PFSK-1 (cell line): ENCODE data around the gene TTC13.

Source experiments
- FOXP2 ChIP-seq: optimal IDR thresholded peaks from 2 replicates; pipeline ENCODE3; 2011; ENCODE audit warnings: borderline replicate concordance, control low read depth, inconsistent platforms; ENCODE audit not compliant: insufficient read depth; ENCODE audit errors: extremely low read length, extremely low read depth
- POLR2AphosphoS5 ChIP-seq: IDR thresholded peaks from 2 replicates; pipeline ENCODE4 v1.6.1; 2012; ENCODE audit warnings: low read depth, mild to moderate bottlenecking, control low read depth, low read length, moderate library complexity
- REST ChIP-seq, 2 experiments: IDR thresholded peaks; 2 replicates each; pipeline versions ENCODE4 v1.6.1 to v1.8.0; 2011 to 2012; ENCODE audit warnings: low read depth in 2 of 2, low read length in 2 of 2, control low read depth in 1 of 2, inconsistent platforms in 1 of 2, mild to moderate bottlenecking in 1 of 2, moderate library complexity in 1 of 2; ENCODE audit not compliant: insufficient read depth in 1 of 2
- SIN3A ChIP-seq: IDR thresholded peaks from 2 replicates; pipeline ENCODE4 v1.6.1; 2012; ENCODE audit warnings: mild to moderate bottlenecking, low read length, moderate library complexity, borderline replicate concordance; ENCODE audit not compliant: insufficient read depth
- TAF1 ChIP-seq: IDR thresholded peaks from 2 replicates; pipeline ENCODE4 v1.6.1; 2012; ENCODE audit warnings: low read length, control low read depth, borderline replicate concordance; ENCODE audit not compliant: insufficient read depth

Gene TTC13

GRCh38 chr1:230971771-230972170 is 6.9 kb downstream of the TTC13 start:
- no peak for TF ChIP-seq POLR2AphosphoS5
- TF ChIP-seq REST (IDR thresholded peaks at IDR 0.05; ENCODE audit: insufficient read depth in 1 of 2, low read depth in 2 of 2, low read length in 2 of 2) = no peak
- no peak for TF ChIP-seq SIN3A
- TF ChIP-seq TAF1 = no peak
- TF ChIP-seq FOXP2 = no peak

DNA sequence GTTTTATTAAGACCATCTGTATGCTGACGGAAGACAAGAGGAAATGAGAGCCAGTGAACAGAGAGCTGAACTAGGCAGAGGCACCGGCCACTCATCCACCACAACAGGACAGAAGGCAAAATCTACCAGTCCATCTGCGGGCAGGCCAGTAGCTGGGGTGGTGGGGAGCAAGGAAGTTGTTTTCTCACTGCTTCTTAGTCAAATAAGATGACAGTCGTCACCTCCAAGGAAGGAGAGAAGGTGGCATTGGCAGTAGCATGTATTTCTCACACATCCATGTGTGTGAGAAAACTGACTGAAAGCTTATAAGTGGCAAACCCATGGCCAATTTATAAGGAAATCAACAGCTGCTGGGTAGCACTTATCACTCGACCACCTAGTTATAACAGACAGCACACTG is 8.2 kb downstream of the TTC13 start:
- TF ChIP-seq FOXP2 = no peak
- TF ChIP-seq SIN3A = no peak
- no peak for TF ChIP-seq POLR2AphosphoS5
- TF ChIP-seq TAF1 = no peak
- TF ChIP-seq REST (IDR thresholded peaks at IDR 0.05; ENCODE audit: insufficient read depth in 1 of 2, low read depth in 2 of 2, low read length in 2 of 2) = no peak

DNA sequence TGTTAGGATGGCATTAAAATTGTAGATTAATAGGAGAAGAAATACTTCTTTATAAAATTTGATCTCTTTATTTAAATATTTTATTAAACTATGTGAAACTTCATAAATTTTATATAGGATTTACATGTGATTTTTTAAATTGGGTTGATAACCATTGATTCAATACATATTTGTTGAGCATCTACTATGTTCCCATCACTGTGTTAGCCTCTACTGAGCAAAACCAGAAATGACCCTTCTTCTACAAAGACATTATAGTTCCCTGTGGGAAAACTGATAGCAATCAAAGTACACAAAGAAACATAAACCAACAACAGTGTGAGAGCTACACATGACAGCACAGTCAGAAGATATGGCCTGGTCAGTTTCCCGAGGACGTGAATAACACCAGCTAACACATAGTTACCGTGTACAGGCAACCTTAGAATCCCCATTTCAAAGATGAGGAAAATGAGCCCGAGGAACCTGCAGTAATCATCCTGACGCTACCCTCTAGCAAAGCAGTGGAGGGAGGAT is 12.2 kb downstream of the TTC13 start:
- TF ChIP-seq FOXP2 = no peak
- no peak for TF ChIP-seq REST (IDR thresholded peaks at IDR 0.05; ENCODE audit: insufficient read depth in 1 of 2, low read depth in 2 of 2, low read length in 2 of 2)
- no peak for TF ChIP-seq POLR2AphosphoS5
- no peak for TF ChIP-seq SIN3A
- TF ChIP-seq TAF1 = no peak

DNA sequence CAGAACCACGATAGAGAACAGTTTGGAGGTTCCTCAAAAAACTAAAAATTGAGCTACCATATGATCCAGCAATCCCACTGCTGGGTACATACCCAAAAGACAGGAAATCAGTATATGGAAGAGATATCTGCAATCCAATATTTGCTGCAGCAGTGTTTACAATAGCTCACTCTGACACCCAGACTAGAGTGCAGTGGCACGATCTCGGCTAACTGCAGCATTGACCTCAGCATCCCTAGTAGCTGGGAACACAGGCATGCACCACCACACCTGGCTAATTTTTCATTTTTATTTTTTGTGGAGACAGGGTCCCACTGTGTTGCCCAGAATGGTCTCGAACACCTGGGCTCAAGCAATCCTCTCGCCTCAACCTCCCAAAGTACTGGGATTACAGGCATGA is 13.1 kb downstream of the TTC13 start:
- no peak for TF ChIP-seq SIN3A
- no peak for TF ChIP-seq POLR2AphosphoS5
- TF ChIP-seq REST (IDR thresholded peaks at IDR 0.05; ENCODE audit: insufficient read depth in 1 of 2, low read depth in 2 of 2, low read length in 2 of 2) = no peak
- TF ChIP-seq FOXP2 = no peak
- TF ChIP-seq TAF1 = no peak

DNA sequence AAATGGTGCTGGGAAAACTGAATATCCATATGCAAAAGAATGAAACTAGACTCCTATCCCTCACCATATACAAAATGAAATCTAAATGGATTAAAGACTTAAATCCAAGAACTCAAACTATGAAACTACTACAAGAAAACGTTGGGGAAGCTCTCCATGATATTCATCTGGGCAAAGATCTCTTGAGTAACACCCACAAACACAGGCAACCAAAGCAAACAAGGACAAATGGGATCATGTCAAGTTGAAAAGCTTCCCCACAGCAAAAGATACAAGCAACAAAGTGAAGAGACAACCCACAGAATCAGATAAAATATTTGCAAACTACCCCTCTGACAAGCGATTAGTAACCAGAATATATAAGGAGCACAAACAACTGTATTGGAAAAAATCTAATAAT is 13.8 kb downstream of the TTC13 start:
- TF ChIP-seq TAF1 (no peak), FOXP2 (no peak), REST (IDR thresholded peaks at IDR 0.05; ENCODE audit: insufficient read depth in 1 of 2, low read depth in 2 of 2, low read length in 2 of 2) (no peak), POLR2AphosphoS5 (no peak), SIN3A (no peak)
